Activated naive CD4-positive, alpha-beta T cell treated with anti-CD3 and anti-CD28 coated beads, Interleukin-2, amount 10 ng/mL, durations not matched to agents 7 days and 5 days (primary cell): ENCODE results near the gene TAS2R46.
"Not testable (repeated sequence)": the region's sequence is repeated elsewhere in the genome, so short reads cannot be mapped to it uniquely, and the experiment has no call there.

Experiments used
- CTCF ChIA-PET: fragments of 350-600 bp; sonication (Branson Sonifier 250); formaldehyde crosslinking; loops from one replicate; lab custom pipeline; 2021; ENCODE audit warnings: antibody characterized with exemption; lab: Charles Lee
- DNase-seq: peaks from one replicate; pipeline ENCODE4 v3.0.0-alpha.2; 2020
- H3K27ac Mint-ChIP-seq: one replicate; pipeline ENCODE4 v1.8.0; 2021; ENCODE audit warnings: mild to moderate bottlenecking, moderate library complexity, mixed read lengths
- H3K27me3 Mint-ChIP-seq: one replicate; pipeline ENCODE4 v1.8.0; 2021; ENCODE audit warnings: mild to moderate bottlenecking, mixed read lengths
- H3K36me3 Mint-ChIP-seq: one replicate; pipeline ENCODE4 v1.8.0; 2021; ENCODE audit warnings: mixed read lengths
- H3K4me1 Mint-ChIP-seq: one replicate; pipeline ENCODE4 v1.8.0; 2021; ENCODE audit warnings: mixed read lengths
- H3K4me3 Mint-ChIP-seq: one replicate; pipeline ENCODE4 v1.8.0; 2021; ENCODE audit warnings: mild to moderate bottlenecking, moderate library complexity, mixed read lengths
- H3K9me3 Mint-ChIP-seq: one replicate; pipeline ENCODE4 v1.8.0; 2021; ENCODE audit warnings: mixed read lengths

Gene TAS2R46

DNA sequence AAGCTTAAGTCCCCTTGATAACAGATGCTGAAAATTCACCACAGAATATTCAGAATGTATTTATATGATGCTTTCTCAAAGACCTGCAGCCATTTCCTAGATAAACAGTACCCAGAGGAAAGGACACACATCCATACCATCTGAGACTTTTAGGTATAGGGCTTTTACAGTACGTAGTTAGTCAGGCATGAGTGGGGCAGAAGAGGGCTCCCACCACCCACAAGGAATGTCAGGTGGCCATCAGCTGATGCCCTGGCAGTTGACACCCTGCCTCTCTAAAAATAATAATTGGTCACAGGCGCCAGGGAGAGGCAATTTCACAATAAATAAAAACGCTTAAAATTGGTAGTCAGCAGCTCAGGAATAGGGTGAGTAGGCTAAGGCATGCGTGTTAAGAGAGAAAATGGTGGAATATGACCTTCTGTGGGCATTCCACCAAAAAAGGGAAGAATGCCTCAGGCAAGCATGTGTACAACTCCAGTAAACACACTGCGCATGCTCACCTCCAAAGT lies 7.8 kb upstream of the TAS2R46 start:
- CTCF ChIA-PET: no interaction called here
- Mint-ChIP-seq H3K4me3 (no peak overlapping the region), H3K36me3 (peaks cover 13% of the 10 kb centered on the region), H3K27ac (no peak overlapping the region), H3K27me3 (no peaks in the 10 kb centered on the region), H3K9me3 (no peaks in the 10 kb centered on the region), H3K4me1 (no peaks in the 10 kb centered on the region)
- no peak for DNase-seq

GRCh38 chr12:11067514-11067913 lies 5.4 kb upstream of the TAS2R46 start:
- Mint-ChIP-seq H3K36me3 (peaks cover 10% of the 10 kb centered on the region), H3K4me3 (no peak overlapping the region), H3K27me3 (no peaks in the 10 kb centered on the region), H3K4me1 (no peaks in the 10 kb centered on the region), H3K27ac (no peak overlapping the region), H3K9me3 (no peaks in the 10 kb centered on the region)
- CTCF ChIA-PET: no interaction called here
- DNase-seq: no peak

DNA sequence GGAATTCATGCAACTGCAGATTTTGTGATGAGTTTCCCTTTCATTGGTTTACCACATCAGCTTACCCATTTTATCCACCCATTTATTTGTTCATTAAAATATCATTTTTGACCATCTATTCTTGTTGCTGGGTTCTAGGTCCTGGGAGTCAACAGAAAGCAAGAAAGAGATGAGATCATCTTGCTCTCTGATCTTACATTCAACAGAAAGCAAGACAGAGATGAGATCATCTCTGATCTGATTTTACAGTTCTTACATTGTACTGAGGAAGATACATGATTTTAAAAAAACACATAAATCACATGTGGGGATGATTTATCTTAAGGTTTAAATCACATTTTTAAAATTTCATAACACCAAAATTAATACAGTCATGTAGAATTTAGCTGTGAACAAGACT lies 2.3 kb downstream of the TAS2R46 start:
- DNase-seq: no peak
- CTCF ChIA-PET: no interaction called here
- no peaks in the 10 kb centered on the region for H3K27me3 Mint-ChIP-seq
- no peak overlapping the region for H3K4me3 Mint-ChIP-seq
- H3K9me3 Mint-ChIP-seq: no peaks in the 10 kb centered on the region
- H3K4me1 Mint-ChIP-seq: no peaks in the 10 kb centered on the region
- H3K36me3 Mint-ChIP-seq: peaks cover 4% of the 10 kb centered on the region
- no peak overlapping the region for H3K27ac Mint-ChIP-seq

- Mint-ChIP-seq H3K36me3 (peaks cover 4% of the 10 kb centered on the region), H3K4me3 (no peak overlapping the region), H3K4me1 (no peaks in the 10 kb centered on the region), H3K27me3 (no peaks in the 10 kb centered on the region), H3K9me3 (no peaks in the 10 kb centered on the region), H3K27ac (no peak overlapping the region)
- CTCF ChIA-PET: no interaction called here
- DNase-seq: no peak
Measured at GRCh38 chr12:11059041-11059440, 3.1 kb downstream of the TAS2R46 start.

DNA sequence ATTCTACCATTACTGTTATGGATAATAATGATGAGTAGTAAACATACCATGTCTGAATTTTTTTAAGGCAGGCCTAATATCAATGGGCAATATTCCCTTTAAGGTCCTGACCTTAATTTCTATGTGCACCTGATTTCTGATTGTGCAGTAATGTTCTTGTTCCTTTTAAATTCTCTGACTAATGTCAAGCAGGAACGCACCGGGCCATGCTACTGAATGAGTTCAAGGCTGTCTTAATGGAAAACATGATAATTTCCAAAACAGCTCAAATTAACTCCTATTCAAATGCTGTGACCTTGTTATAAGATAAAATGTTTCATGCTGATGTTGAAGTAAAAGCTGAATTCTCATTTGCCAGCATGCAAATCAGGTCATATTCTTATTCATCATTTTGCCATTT lies 6.8 kb downstream of the TAS2R46 start:
- Mint-ChIP-seq H3K36me3 (peaks cover 12% of the 10 kb centered on the region), H3K4me3 (no peak overlapping the region), H3K27ac (no peak overlapping the region), H3K4me1 (no peaks in the 10 kb centered on the region), H3K27me3 (no peaks in the 10 kb centered on the region), H3K9me3 (peaks cover 12% of the 10 kb centered on the region)
- CTCF ChIA-PET: no interaction called here
- DNase-seq: no peak

DNA sequence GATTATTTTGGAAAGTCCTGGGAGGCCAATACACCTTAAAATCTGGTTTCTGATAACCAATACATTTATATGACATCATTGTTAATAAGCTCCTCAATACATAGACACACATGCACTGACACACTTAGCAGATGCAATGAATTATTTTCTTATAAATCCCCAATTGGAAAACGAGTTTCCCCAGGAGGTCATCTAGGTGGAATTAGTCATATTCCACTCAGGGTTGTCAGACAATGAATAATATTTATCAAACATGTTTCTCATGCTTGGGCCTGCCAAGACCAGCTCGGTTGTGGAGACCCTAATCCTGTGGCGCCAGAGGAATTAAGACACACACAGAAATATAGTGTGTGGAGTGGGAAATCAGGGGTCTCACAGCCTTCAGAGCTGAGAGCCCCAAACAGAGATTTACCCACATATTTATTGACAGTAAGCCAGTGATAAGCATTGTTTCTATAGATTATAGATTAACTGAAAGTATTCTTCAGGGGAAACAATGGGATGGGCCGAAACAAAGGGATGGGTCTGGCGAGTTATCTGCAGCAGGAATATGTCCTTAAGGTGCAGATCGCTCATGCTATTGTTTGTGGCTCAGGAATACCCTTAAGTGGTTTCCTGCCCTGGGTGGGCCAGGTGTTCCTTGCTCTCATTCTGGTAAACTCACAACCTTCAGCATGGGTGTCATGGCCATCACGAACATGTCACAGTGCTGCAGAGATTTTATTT lies 12.1 kb downstream of the TAS2R46 start:
- H3K27ac Mint-ChIP-seq, CTCF ChIA-PET, H3K4me3 Mint-ChIP-seq, DNase-seq, H3K4me1 Mint-ChIP-seq, H3K27me3 Mint-ChIP-seq: not testable (repeated sequence)
- H3K36me3 Mint-ChIP-seq: peaks cover 20% of the 10 kb centered on the region
- peaks cover 20% of the 10 kb centered on the region for H3K9me3 Mint-ChIP-seq

DNA sequence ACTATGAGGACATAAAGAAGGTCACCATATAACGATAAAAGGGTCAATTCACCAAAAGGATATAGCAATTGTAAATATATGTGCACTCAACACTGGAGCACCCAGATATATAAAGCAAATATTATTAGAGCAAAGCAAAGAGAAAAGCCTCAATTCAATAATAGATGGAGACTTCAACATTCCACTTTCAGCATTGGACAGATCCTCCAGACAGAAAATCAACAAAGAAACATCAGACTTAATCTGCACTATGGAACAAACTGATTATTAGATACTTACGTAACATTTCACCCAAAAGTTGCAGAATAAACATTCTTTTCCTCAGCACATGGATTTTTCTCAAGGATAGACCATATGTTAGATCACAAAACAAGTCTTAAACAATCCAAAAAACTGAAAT lies 20.7 kb downstream of the TAS2R46 start:
- H3K4me1 Mint-ChIP-seq, DNase-seq, H3K27ac Mint-ChIP-seq, H3K9me3 Mint-ChIP-seq, H3K27me3 Mint-ChIP-seq, CTCF ChIA-PET, H3K4me3 Mint-ChIP-seq: not testable (repeated sequence)
- H3K36me3 Mint-ChIP-seq: peaks cover 20% of the 10 kb centered on the region

GRCh38 chr12:11040162-11040561 lies 21.9 kb downstream of the TAS2R46 start:
- CTCF ChIA-PET: no interaction called here
- no peak for DNase-seq
- H3K36me3 Mint-ChIP-seq: peaks cover 17% of the 10 kb centered on the region

DNA sequence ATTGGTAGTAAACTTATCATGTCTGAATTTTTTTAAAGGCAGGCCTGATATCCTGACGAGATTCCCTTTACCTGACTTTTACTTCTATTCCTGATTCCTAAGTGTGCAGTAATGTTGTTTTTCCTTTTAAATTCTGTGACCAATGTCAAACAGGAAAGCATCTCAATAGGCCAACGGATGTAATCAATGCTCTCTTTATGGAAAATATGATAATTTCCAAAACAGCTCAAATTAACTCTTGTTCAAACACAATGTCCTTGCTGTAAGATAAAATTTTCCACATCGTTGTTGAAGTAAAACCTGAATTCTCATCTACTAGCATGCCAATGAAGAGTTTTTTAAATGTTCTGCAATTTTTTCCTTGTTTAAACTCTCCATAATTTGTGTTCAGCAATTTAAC lies 22.9 kb downstream of the TAS2R46 start:
- Mint-ChIP-seq H3K4me1 (no peaks in the 10 kb centered on the region), H3K9me3 (no peaks in the 10 kb centered on the region), H3K36me3 (peaks cover 10% of the 10 kb centered on the region), H3K4me3 (no peak overlapping the region), H3K27me3 (no peaks in the 10 kb centered on the region), H3K27ac (no peak overlapping the region)
- CTCF ChIA-PET: no interaction called here
- DNase-seq: no peak

More at GRCh38 chr12:11040162-11040561, 21.9 kb downstream of the TAS2R46 start:
- H3K27ac Mint-ChIP-seq: no peak overlapping the region
- H3K27me3 Mint-ChIP-seq: no peaks in the 10 kb centered on the region
- no peak overlapping the region for H3K4me3 Mint-ChIP-seq
- no peaks in the 10 kb centered on the region for H3K4me1 Mint-ChIP-seq
- no peaks in the 10 kb centered on the region for H3K9me3 Mint-ChIP-seq

- DNase-seq, CTCF ChIA-PET, H3K27ac Mint-ChIP-seq, H3K36me3 Mint-ChIP-seq, H3K9me3 Mint-ChIP-seq, H3K4me3 Mint-ChIP-seq, H3K27me3 Mint-ChIP-seq, H3K4me1 Mint-ChIP-seq: not testable (repeated sequence)
Measured at GRCh38 chr12:11033959-11034358, 28.1 kb downstream of the TAS2R46 start.

DNA sequence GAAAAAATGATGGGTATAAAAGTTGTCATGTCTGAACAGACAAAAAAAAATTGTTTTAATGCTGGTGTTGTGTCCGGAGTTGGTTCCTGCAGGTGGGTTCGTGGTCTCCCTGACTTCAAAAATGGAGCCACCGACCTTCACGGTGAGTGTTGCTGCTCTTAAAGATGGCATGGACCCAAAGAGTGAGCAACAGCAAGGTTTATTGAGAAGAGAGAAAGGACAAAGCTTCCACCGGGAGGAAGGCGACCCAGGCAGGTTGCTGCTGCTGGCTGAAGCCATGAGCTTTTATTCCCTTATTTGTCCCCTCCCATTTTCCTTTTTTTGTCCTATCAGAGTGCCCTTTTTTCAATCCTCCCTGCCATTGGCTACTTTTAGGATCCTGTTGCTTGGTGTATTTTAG lies 30.8 kb downstream of the TAS2R46 start, which contains the start of gene TAS2R31:
TSS of gene TAS2R31 (minus strand) at position 101 of the 400 bp plus-strand sequence. CDS start at position 29, 72 bp downstream.
- H3K9me3 Mint-ChIP-seq: peaks cover 2% of the 10 kb centered on the region
- no peak for DNase-seq
- no peaks in the 10 kb centered on the region for H3K4me1 Mint-ChIP-seq
- CTCF ChIA-PET: no interaction called here
- no peaks in the 10 kb centered on the region for H3K27me3 Mint-ChIP-seq
- H3K27ac Mint-ChIP-seq: no peak within 1 kb of the TSS
- H3K36me3 Mint-ChIP-seq: peaks cover 11% of the 10 kb centered on the region
- no peak within 1 kb of the TSS for H3K4me3 Mint-ChIP-seq

- H3K4me1 Mint-ChIP-seq: no peaks in the 10 kb centered on the region
- CTCF ChIA-PET: no interaction called here
- H3K4me3 Mint-ChIP-seq: no peak overlapping the region
- no peak for DNase-seq
- no peak overlapping the region for H3K27ac Mint-ChIP-seq
- H3K36me3 Mint-ChIP-seq: peaks cover 13% of the 10 kb centered on the region
- H3K27me3 Mint-ChIP-seq: no peaks in the 10 kb centered on the region
- H3K9me3 Mint-ChIP-seq: peaks cover 7% of the 10 kb centered on the region
Measured at GRCh38 chr12:11026118-11026517, 36.0 kb downstream of the TAS2R46 start.

GRCh38 chr12:11023387-11023786 lies 38.7 kb downstream of the TAS2R46 start:
- DNase-seq: no peak
- no peak overlapping the region for H3K27ac Mint-ChIP-seq
- no peaks in the 10 kb centered on the region for H3K4me1 Mint-ChIP-seq
- peaks cover 7% of the 10 kb centered on the region for H3K9me3 Mint-ChIP-seq
- no peak overlapping the region for H3K4me3 Mint-ChIP-seq
- CTCF ChIA-PET: no interaction called here
- peaks cover 10% of the 10 kb centered on the region for H3K36me3 Mint-ChIP-seq
- no peaks in the 10 kb centered on the region for H3K27me3 Mint-ChIP-seq

GRCh38 chr12:11022520-11022919 lies 39.6 kb downstream of the TAS2R46 start, which contains the start of gene TAS2R19:
Gene TAS2R19, minus strand, starts transcription at chr12:11022620. Its CDS starts 49 bp downstream, at chr12:11022571.
- CTCF ChIA-PET: no interaction called here

GRCh38 chr12:11016937-11017336 lies 45.2 kb downstream of the TAS2R46 start:
- H3K36me3 Mint-ChIP-seq: no peaks in the 10 kb centered on the region
- peaks cover 7% of the 10 kb centered on the region for H3K4me1 Mint-ChIP-seq
- H3K27me3 Mint-ChIP-seq: no peaks in the 10 kb centered on the region
- no peaks in the 10 kb centered on the region for H3K9me3 Mint-ChIP-seq
- CTCF ChIA-PET: no interaction called here
- no peak overlapping the region for H3K4me3 Mint-ChIP-seq
- DNase-seq: no peak
- H3K27ac Mint-ChIP-seq: no peak overlapping the region

More at GRCh38 chr12:11022520-11022919, 39.6 kb downstream of the TAS2R46 start, which contains the start of gene TAS2R19:
- no peak for DNase-seq
- no peaks in the 10 kb centered on the region for H3K4me1 Mint-ChIP-seq
- no peaks in the 10 kb centered on the region for H3K27me3 Mint-ChIP-seq
- no peak within 1 kb of the TSS for H3K27ac Mint-ChIP-seq
- H3K4me3 Mint-ChIP-seq: no peak within 1 kb of the TSS
- peaks cover 7% of the 10 kb centered on the region for H3K9me3 Mint-ChIP-seq
- peaks cover 10% of the 10 kb centered on the region for H3K36me3 Mint-ChIP-seq
